ENCODE results near the gene QRICH1. TPM values are rescaled to one million over a fixed set of nuclear protein-coding genes. Genes with fewer than 3 reads are reported as not detected.

QRICH1 gene
- total RNA-seq, 1 donor from 2014 or later: 153 TPM

- TF ChIP-seq CTCF (conservative IDR thresholded peaks at IDR 0.05): no peak
- peak; percentile 74 for DNase-seq (ENCODE audit: low read depth, low spot score)
- Mint-ChIP-seq H3K27me3 (ENCODE audit: low read depth) (no peaks in the 10 kb centered on the region), H3K9me3 (no peaks in the 10 kb centered on the region), H3K4me3 (peak overlapping the region; percentile 98), H3K36me3 (ENCODE audit: low read depth) (no peaks in the 10 kb centered on the region), H3K4me1 (peaks cover 36% of the 10 kb centered on the region), H3K27ac (ENCODE audit: unreplicated experiment) (peak overlapping the region; percentile 94)
These were observed 676 bp downstream of the QRICH1 start for GRCh38 chr3:49092938-49093852.

DNA sequence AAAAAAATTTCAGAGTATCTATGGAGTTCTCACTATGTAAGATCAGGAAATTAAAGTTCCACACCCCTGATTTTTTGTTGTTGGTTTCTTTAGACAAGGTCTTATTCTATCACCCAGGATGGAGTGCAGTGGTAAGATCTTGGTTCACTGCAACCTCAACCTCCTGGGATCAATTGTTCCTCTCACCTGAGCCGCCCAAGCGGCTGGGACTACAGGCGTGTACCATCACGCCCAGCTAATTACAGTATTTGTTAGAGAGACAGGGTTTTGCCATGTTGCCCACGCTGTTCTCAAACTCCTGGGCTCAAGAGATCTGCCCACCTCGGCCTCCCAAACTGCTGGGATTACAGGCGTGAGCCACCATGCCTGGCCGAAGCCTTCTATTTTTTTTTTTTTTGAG lies 12.4 kb downstream of the QRICH1 start:
- no peak for TF ChIP-seq CTCF (conservative IDR thresholded peaks at IDR 0.05)
- no peak for DNase-seq (ENCODE audit: low read depth, low spot score)
- H3K4me3 Mint-ChIP-seq: no peak overlapping the region
- no peaks in the 10 kb centered on the region for H3K36me3 Mint-ChIP-seq (ENCODE audit: low read depth)
- no peaks in the 10 kb centered on the region for H3K27me3 Mint-ChIP-seq (ENCODE audit: low read depth)
- no peak overlapping the region for H3K27ac Mint-ChIP-seq (ENCODE audit: unreplicated experiment)
- H3K9me3 Mint-ChIP-seq: no peaks in the 10 kb centered on the region
- no peaks in the 10 kb centered on the region for H3K4me1 Mint-ChIP-seq

DNA sequence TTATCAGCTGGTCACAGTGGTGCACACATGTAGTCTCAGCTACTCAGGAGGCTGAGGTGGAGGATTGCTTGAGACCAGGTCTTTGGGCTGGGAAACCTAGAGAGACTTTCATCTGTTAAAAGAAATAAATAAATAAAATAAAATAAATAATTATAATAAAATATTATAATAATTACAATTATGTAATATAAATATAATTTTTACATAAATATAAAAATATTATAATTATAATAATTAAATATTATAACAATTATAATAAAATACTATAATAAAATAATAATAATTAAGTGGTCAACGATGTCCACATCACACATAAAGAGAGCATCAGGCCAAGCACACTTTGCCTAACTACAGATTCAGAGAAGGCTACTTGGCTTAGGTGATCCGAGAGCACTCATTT lies 14.6 kb downstream of the QRICH1 start:
- Mint-ChIP-seq H3K9me3 (no peaks in the 10 kb centered on the region), H3K36me3 (ENCODE audit: low read depth) (no peaks in the 10 kb centered on the region), H3K27me3 (ENCODE audit: low read depth) (no peaks in the 10 kb centered on the region), H3K4me3 (no peak overlapping the region), H3K27ac (ENCODE audit: unreplicated experiment) (no peak overlapping the region), H3K4me1 (no peaks in the 10 kb centered on the region)
- TF ChIP-seq CTCF (conservative IDR thresholded peaks at IDR 0.05): no peak
- DNase-seq (ENCODE audit: low read depth, low spot score): no peak

GRCh38 chr3:49076646-49077045 lies 17.2 kb downstream of the QRICH1 start:
- peaks cover 3% of the 10 kb centered on the region for H3K36me3 Mint-ChIP-seq (ENCODE audit: low read depth)
- H3K27ac Mint-ChIP-seq (ENCODE audit: unreplicated experiment): no peak overlapping the region
- H3K27me3 Mint-ChIP-seq (ENCODE audit: low read depth): no peaks in the 10 kb centered on the region
- H3K9me3 Mint-ChIP-seq: no peaks in the 10 kb centered on the region
- DNase-seq (ENCODE audit: low read depth, low spot score): no peak
- H3K4me3 Mint-ChIP-seq: no peak overlapping the region
- TF ChIP-seq CTCF (conservative IDR thresholded peaks at IDR 0.05): no peak
- no peaks in the 10 kb centered on the region for H3K4me1 Mint-ChIP-seq

- no peaks in the 10 kb centered on the region for H3K27me3 Mint-ChIP-seq (ENCODE audit: low read depth)
- DNase-seq (ENCODE audit: low read depth, low spot score): no peak
- H3K4me3 Mint-ChIP-seq: no peak overlapping the region
- H3K27ac Mint-ChIP-seq (ENCODE audit: unreplicated experiment): no peak overlapping the region
- peaks cover 5% of the 10 kb centered on the region for H3K36me3 Mint-ChIP-seq (ENCODE audit: low read depth)
- TF ChIP-seq CTCF (conservative IDR thresholded peaks at IDR 0.05): no peak
- H3K4me1 Mint-ChIP-seq: no peaks in the 10 kb centered on the region
- H3K9me3 Mint-ChIP-seq: no peaks in the 10 kb centered on the region
These were observed 17.8 kb downstream of the QRICH1 start for GRCh38 chr3:49076116-49076515.
